GM18499 (cell line): Measurements from ENCODE around the gene DEDD2.

Experiments used
- ATAC-seq: cut with Tn5 transposase; IDR thresholded peaks from one replicate; pipeline ENCODE4 v1.9.1; 2021; ENCODE audit warnings: moderate number of reproducible peaks; ENCODE audit not compliant: insufficient read depth, unreplicated experiment

Gene DEDD2

DNA sequence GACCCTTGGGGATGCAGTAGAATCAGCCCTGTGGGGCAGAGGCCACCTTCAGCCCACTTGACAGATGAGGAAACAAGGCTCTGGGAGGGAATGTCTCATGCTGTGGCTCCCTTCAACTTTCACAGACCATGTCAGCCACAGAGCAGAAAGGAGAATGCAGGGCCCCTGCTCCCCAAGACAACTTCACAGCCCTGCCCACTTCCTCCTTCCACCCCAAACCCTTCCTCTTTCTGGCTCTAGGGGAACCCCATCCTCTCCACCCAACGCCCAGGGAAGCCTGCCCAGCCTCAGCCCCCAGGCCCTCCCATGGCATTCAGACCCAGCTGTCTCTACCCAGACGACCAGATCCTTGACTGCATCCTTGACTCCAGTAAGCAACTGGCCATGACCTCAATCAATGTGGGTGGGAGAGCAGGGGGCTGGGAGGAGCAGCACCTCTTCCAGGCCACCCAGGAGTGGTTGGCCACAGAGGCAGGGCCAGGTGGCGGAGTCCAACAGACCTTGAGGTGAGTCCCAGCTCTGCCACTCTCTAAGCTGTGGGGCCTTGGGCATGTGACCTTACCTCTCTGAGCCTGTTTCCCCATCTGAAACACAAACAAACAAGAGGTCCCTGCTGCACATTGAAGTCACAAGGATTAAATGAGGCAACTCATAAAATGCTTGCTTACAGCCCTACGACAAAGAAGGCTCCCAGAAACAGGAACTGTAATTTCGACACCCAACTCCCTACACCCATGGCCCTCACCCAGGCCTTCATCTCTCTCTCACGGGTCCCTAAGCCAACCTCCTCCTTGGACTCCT lies 15.8 kb downstream of the DEDD2 start:
- ATAC-seq = no peak

DNA sequence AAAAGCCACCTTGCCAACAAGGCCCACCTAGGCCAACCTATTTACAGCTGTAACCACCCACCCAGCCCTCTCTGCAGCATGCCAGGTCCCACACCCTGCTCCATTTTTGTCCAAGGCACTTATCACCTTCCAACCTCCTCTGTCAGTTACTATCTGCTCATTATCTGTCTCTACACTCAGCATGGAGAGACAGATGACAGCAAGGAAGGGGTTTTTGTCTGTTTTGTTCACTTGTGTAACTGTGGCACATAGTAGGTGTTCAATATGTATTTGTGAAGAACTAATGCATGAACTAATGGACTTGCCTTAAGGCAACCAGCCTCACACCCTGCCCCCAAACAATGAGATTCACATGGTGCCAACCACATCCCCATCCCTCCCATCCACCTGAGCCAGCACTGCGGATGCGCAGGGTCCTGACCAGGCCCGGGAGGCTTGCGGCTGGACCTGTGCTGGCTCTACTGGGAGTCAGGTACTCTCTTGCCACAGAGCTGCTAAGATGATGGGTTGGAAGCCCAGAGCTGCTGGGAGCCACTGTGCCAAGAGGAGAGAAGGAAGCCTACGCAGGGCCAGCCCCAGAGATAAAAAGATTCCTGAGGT lies 17.3 kb downstream of the DEDD2 start:
- ATAC-seq = no peak

DNA sequence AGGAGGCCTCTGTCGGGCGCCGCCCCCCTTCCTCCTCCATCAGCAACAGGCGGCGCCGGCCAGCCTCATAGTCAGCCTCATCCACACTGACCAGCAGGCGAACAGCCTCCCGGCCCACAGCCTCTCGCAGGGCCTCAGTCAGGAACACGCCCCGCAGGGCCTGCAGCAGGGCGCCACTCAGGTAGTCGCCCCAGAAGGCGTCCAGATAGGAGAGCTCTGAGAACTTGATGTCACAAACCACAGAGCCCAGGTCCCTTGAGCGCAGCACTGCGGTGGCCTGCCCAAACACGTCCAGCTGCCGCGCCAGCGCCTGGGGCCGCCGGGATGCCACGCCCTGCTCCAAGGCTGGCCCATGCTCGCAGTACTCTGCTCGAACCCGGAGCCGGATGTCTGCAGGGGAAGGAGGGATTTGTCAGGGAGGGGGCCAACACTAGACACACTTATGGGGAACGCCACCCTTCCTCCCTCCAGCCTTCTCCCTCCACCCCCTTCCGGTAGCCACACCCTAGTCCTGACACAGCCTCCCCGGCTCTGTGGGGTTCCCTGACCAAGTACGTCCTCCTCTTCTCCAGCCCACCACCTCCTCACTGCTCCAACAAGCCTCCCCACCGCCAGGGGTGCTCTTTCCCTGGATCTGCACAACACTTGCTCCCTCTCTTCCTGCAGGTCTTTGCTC lies 17.9 kb downstream of the DEDD2 start:
- ATAC-seq = no peak

DNA sequence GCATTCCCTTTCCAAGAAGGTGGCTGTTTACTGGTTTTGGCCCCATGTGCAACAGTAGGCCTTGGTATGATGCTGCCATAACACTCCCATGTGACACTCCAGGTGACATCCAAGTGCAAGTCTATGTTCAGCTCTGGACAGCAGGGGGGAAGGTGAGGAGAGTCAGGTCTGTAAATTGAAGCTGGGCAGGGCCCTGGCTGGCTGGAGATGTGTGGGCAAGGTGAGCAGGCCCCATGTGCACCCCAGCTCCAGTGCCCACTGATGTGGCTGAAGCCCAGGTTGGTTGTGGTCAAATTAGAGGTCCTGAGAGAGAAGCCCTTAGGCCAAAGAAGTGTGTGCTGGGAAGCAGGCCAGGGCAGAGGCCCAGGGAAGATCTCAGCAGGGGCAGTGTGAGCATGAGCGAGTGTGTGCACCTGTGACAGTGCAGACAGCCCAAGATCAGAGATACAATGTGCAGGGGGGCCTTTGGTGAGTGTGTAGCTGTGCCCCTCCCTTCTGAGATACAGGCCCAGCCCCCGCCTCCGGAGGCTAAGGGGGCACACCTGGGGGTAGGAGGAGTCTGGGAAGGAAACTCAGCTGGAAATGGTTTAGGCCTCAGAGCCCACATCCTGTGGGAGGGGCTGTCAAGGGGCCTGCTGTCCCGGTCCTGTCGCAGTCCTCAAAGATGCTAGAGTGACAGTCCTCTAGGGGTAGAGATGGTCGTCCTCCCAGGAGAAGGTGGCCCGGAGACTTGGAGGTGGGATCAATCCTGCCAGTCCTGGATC lies 18.6 kb downstream of the DEDD2 start:
- no peak for ATAC-seq

DNA sequence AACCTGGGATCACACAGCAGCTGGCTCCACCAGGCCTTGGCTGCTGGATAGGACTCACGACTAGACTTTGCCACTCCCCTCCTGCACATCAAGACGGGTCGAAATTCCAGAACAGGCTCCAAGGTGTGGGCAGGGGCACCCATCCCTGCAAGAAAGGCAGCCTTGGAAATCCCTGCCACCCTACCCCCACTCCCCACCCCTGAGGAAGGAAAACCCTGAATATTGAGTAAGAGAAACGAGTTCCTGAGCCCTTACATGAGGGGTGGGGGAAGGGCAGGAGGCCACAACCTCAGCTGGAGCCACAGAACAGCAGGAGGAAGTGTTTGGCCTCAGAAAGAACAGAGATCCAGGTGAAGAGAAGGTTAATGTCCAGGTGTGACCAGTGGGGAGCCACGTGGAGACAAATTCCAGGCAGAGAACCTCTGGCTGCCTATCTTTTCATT lies 20.1 kb downstream of the DEDD2 start:
- ATAC-seq = no peak

DNA sequence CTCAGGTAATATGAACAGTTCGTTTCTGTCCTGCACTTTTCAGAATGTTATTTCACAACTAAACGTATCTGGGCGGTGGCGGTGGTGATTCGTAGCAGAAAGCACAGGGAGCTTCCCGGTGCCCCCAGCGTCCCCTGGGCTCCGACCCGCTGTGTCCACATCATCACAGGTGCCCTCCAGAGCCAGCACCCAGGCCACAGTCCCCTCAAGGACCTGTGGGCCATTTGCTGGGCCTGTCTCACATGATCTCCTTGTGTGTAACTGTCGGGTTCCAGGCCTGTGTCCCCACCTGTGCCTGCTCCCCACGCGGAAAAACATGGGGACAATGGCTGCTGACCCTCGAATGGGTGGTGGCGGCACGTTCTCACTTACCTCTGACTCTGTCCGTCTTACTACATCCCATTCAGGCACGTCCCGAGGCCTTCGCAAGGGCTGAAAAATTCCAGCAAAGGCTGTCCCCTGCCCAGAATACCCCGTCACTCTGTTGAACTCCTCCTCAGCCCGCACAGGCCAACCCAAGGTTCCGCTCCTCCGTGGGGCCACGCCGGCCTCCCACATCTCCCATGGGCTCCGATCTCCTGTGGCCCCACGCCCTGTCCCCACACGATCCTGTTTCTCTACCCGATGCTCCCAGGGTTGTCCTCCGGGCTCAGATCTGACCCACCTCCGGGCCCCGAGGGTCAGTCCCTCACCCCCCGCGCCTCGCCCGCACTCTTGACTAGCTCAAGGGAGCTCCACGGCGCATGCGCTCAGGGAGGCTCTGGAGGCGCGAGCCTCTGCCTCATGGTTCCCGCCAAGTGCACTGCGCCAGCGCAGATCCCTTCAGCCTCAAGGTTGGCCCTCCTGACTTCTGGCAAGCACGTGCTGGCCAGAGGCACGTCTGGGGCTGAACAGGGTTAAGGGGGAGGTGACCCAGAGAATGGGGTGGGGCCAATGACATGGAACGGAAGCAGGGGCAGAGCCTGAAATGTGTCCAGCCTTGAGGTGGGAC lies 21.2 kb downstream of the DEDD2 start:
- no peak for ATAC-seq

DNA sequence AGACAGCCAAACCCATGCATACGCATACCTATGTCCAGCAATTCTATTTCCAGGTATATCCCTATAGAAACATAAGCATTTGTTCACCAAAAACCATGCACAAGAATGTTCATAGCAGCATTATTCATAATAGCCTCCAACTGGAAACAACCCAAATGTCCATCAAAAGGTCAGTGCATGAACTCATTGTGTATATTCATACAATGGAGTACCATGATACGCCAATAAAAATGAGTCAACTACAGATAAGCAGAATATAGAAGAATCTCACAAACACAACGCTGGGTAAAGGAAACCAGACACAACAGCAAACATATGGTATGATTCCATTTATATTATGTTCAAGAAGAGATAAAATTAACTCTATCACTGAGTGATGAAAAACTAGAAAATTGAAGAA lies 23.8 kb downstream of the DEDD2 start:
- ATAC-seq = no peak

DNA sequence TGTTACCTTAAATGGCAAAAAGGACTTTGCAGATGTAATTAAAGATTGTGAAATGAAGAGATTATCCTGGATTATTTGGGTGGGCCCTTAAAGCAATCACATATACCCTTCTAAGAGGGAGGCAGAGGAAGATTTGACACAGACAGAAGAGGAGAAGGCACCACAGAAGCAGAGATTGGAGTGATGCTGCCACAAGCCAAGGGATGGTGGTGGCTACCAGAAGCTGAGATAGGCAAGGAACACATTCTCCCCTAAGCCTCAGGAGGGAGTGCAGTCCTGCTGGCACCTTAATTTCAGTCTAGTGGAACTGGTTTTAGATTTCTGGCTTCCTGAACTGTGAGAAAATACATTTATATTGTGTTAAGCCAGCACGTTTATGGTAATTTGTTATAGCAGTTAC lies 24.2 kb downstream of the DEDD2 start:
- no peak for ATAC-seq

DNA sequence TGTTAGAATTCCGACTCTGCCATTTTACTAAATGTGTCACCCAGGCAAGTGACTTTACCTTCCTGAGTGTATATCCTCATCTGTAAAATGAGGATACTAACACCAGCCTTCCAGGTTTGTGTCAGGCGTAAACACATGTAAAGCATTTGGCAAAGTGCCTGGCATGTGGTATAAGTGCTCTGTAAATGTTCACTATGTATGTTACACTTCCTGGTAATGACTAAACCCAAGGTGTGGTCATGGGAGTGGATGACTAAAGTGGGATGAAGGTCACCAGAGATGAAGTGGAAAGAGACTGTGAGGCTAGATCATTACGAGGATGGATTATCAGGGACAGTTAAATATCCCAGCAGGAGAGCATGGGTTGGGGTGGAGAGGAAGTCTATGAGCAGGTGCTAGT lies 25.6 kb downstream of the DEDD2 start:
- no peak for ATAC-seq

DNA sequence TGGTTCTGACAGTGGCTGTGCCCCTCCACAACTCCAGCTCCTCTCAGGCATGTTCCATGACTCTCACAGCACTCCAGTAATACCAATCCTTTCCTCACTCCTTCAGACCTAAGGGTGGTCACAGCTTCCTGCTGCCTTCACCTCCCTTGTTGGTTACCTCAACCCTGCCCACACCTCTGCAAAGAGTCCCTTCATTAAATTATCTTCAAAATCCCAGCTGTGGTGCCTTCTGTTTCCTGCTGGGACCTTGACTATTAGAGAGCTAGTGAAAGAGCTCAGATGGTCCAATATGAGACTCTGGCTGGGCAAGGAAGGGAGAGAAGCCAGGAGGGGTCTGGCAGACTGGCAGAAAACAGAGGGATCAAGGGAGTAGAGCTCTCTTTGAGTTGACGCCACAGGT lies 26.1 kb downstream of the DEDD2 start:
- no peak for ATAC-seq

DNA sequence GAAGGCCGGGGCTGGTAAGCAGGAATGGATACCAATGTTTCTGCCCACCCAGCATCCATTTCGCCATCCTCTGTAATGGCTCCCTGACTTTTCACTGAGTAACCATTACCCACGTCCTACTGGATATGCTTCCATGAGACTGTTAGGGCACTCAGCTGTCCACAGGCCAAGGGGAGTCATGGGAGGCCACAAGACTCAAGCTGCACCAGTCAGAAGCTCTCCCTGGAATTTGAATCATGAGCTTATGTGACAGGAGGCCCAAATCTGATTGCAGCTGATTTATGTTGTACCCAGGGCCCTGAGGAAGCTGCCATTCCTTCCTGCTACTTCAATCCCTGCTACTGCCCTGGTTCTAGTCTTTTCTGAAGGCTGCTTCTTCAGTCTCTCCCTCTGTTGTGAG lies 28.3 kb downstream of the DEDD2 start:
- ATAC-seq = no peak

DNA sequence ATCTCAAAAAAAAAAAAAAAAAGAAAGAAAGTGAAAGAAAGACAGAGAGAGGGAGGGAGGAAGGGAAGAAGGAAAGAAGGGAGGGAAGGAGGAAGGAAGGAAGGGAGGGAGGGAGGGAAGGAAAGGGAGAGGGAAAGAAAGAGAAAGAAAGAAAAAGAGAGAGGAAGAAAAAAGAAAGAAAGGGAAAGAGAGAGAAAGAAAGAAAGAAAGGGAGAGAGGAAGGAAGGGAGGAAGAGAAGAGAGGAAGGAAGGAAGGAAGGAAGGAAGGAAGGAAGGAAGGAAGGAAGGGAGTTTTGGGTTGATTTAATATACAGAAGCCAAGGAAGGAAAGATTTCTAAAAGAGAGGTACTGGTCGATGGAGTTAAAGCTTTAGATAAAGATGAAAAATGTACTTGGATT lies 28.8 kb downstream of the DEDD2 start:
- ATAC-seq = no peak

DNA sequence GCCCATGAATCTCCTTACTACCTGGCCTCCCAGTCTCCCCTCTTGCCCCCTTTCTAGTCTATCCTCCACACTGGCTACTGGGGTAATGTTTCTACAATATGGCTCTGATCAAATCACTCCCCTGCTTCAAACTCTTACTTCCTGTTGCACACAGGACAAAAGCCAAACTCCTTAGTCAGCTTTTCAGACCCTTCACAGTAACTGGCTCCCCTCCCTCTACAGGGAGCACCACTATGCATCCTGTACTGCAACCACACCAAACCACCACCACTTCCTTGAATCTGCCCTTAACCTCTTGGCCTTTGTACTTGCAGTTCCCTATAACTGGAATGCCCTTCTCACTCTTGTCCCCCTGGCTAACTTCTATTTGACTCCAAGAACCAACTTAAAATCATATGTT lies 32.2 kb downstream of the DEDD2 start:
- no peak for ATAC-seq

DNA sequence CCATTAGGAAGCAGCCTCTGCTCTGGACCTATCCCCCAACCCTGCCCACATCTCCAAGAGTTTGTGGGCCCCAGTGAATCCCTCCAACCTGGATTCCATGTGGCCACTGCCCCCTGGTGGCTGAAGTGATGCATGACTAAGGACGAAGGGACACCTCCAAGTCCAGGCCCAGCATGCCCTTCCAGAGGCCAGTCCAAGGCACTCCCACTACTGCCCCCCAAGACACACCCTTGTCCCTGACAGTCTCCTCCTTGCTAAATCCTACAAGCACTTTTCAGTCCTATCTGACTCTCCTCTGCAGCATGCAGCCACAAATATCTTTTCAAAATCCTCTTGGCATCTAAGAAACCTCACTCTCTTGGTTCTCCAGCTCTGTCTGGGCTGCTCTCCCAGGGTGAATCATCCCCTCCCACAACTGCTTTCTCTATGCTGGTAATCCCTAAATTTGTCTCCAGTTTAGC lies 33.0 kb downstream of the DEDD2 start:
- ATAC-seq = no peak

DNA sequence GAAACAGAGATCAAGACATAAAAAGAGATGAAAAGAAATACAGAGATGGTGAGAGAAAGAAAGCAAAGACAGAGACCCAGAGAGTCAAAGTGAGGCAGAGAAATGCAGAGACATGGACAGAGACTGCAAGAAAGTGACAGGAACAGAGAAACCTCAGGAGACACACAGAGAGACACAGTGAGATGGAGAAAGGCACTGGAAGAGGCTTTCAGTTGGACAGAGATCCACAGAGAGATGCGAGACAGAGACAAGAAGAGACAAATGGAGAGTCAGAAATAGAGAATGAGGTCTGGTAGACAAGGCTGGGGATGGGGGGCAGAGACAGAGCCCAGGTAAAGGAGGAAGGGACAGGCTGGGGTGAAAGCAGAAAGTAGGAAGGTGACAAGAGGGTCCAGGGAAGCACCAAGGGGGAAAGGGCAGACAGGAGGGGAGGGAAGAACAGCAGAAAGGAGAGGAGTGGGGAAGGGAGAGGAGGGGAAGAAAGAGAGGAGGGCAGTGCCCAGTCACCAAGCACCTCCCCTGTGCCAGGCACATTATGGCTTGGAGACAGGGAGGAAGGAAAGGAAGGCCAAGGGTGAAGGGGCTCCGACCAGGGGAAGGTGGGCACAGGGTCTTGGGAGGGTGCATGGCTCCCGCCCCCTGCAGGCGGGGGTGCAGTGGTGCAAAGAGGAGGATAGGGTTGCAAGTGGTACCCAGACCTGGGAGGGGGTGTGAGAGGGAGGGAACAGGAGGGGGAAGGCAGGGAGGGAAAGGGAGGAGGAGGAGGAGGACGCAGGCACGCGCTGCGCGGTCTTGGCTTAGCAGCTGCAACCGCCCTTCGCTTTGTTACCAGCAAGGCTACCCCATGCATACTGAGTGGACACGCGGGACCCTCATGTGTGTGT lies 38.4 kb downstream of the DEDD2 start:
- no peak for ATAC-seq

DNA sequence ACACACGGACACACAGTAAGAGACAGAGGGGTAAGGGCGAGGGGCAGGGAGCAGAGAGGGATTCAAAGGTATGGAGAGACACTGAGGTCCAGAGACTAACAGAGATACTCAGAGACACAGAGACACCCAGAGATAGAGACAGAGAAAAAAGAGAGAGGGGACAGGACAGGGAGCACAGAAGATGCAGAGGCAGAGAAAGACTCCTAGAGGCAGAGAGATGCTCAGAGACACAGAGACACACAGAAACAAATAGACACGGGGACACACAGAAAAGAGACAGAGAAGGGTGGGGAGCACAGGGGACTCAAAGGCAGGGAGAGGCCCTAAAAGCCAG lies 39.8 kb downstream of the DEDD2 start:
- no peak for ATAC-seq

DNA sequence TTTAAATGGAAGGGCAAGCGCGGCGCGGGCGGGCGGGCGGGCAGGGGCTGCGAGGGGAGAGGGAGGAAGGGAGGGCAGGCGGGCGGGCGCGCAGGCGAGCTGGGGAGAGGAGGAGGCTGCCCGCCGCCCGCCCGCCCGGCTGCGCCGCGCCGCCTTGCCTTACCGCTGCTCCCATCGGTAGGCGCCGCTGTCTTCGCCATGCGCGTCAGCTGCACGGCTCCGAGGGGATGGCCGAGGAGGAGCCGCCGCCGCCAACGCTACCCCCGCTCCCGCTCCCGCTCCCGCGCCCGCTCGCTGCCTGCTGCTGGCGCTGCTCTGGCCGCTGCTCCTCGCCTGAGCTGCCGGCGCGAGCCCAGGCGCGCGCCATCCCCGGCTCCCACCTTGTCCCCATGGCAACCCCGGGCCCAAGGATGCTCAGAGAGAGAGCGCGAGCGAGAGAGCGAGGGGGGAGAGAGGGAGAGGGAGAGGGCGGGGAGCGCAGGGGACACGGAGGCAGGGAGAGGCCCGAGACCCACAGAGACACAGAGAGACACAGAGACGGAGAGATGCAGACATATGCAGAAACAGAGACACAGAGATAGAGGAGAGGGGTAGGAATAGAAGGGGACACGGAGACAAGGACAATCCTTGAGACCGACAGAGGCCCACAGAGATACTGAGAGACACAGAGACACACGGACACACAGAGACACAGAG lies 40.3 kb downstream of the DEDD2 start:
- no peak for ATAC-seq

DNA sequence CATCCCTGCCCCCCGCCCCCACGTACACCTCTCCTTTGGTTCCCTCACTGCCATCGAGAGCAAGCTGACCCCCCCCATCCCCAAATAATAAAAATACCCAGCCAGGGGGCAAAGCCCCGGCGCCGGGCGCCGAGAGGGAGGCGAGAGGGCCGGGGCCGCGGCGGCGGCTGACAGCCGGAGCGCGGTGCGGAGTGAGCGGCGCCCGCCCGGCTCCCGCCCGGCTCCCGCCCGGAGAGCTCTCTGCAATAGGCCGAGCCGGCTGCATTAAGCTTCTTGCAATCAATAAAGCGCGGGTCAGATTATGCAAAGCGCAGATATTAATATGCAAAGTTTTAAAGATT lies 40.9 kb downstream of the DEDD2 start:
- no peak for ATAC-seq
